Endothelial cell (in vitro differentiated cells): ENCODE measurements around the gene ZNF575. TPM values are rescaled to one million over a fixed set of nuclear protein-coding genes. Genes with fewer than 3 reads are reported as not detected.

ENCODE experiments used
- DNase-seq: peaks from one replicate; pipeline ENCODE4 v3.0.0; 2021; ENCODE audit warnings: low spot score
- H3K27ac Mint-ChIP-seq: one replicate; pipeline ENCODE4 v1.8.0; 2021; ENCODE audit warnings: mixed read lengths, inconsistent platforms; ENCODE audit not compliant: unreplicated experiment
- H3K27me3 Mint-ChIP-seq: one replicate; pipeline ENCODE4 v1.8.0; 2021; ENCODE audit warnings: mild to moderate bottlenecking, moderate library complexity, mixed read lengths, inconsistent platforms; ENCODE audit not compliant: unreplicated experiment
- H3K36me3 Mint-ChIP-seq: one replicate; pipeline ENCODE4 v1.8.0; 2021; ENCODE audit warnings: mild to moderate bottlenecking, low read depth, mixed read lengths, inconsistent platforms; ENCODE audit not compliant: unreplicated experiment
- H3K4me1 Mint-ChIP-seq: one replicate; pipeline ENCODE4 v1.8.0; 2021; ENCODE audit warnings: mild to moderate bottlenecking, mixed read lengths, inconsistent platforms; ENCODE audit not compliant: unreplicated experiment
- H3K4me3 Mint-ChIP-seq: one replicate; pipeline ENCODE4 v1.8.0; 2021; ENCODE audit warnings: mild to moderate bottlenecking, mixed read lengths, inconsistent platforms; ENCODE audit not compliant: unreplicated experiment
- H3K9me3 Mint-ChIP-seq: one replicate; pipeline ENCODE4 v1.8.0; 2021; ENCODE audit warnings: mixed read lengths, inconsistent platforms; ENCODE audit not compliant: unreplicated experiment
- CTCF ChIP-seq: fragments of 200-600 bp; sonication (generic); IDR thresholded peaks from one replicate; pipeline ENCODE4 v1.5.0; 2021; ENCODE audit warnings: antibody characterized with exemption; ENCODE audit not compliant: unreplicated experiment
- total RNA-seq: library from RNA; stranded (reverse); fragmentation: NEBNext Ultra II Directional; extraction: Animal tissue kit (Norgen Biotek cat#: 25700); gene quantifications from one replicate; pipeline ENCODE4 v1.2.1, GENCODE V29; 2021; ENCODE audit not compliant: unreplicated experiment

ZNF575 gene
- total RNA-seq, 1 donor from 2014 or later: 2.3 TPM

GRCh38 chr19:43574424-43575155, 41.6 kb downstream of the ZNF575 start:
- peaks cover 17% of the 10 kb centered on the region for H3K27me3 Mint-ChIP-seq
- DNase-seq: no peak

DNA sequence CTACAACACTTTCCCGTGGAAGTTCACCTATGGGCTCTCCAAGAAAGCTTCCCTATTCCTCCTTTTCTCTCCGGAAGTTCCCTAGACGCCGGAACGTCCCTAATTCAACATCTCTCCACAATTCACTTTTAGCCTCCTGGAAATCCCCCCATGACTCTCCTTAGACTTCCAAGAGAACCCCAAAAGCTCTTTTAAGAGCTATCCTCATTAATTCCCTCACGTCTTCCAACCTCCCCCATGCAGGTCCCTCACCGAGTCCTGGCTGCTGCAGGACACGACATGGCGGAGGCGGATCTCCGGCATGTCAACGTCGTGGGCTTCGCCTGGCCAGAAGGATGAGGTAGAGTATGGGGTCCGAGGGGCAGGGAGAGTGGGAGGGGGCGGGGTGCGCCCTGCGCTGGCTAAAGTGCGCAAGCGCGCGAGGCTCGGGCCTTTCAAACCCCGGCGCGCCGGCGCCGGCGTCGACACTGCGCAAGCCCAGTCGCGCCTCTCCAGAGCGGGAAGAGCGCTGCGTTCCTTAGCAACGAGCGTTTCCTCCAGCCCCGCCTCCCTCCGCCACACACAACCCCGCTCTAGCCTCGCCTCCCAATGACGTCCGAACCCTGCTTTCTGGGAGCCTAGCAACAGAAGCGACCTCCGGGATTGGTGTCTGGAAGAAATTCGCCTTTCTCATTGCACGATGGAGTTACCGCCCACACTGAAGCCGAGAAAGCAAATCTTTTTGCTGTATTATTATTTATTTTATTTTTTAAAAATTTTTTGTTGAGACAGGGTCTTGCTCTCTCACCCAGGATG, 42.4 kb downstream of the ZNF575 start, which contains the start of the genes PINLYP and XRCC1:
Gene PINLYP (plus strand): TSS at position 646 of the 795 bp plus-strand sequence. CDS start 1,391 bp downstream, outside the sequence.
Gene XRCC1 (minus strand): TSS at position 372 of the 795 bp plus-strand sequence. CDS start 69 bp downstream, at position 303.
- peaks cover 13% of the 10 kb centered on the region for H3K36me3 Mint-ChIP-seq
- DNase-seq: peak; percentile 96

More at GRCh38 chr19:43574424-43575155, 41.6 kb downstream of the ZNF575 start:
- no peak for TF ChIP-seq CTCF
- Mint-ChIP-seq H3K36me3 (peaks cover 9% of the 10 kb centered on the region), H3K4me3 (peak overlapping the region; percentile 98), H3K4me1 (peaks cover 19% of the 10 kb centered on the region), H3K9me3 (no peaks in the 10 kb centered on the region), H3K27ac (peak overlapping the region; percentile 99)

GRCh38 chr19:43575955-43576878, 43.2 kb downstream of the ZNF575 start:
- peaks cover 13% of the 10 kb centered on the region for H3K36me3 Mint-ChIP-seq
- H3K27me3 Mint-ChIP-seq: peaks cover 17% of the 10 kb centered on the region
- H3K4me3 Mint-ChIP-seq: peak overlapping the region; percentile 82
- H3K4me1 Mint-ChIP-seq: peaks cover 26% of the 10 kb centered on the region
- TF ChIP-seq CTCF: no peak
- no peak for DNase-seq
- peak overlapping the region; percentile 99 for H3K27ac Mint-ChIP-seq
- no peaks in the 10 kb centered on the region for H3K9me3 Mint-ChIP-seq

More for the DNA sequence above, 42.4 kb downstream of the ZNF575 start, which contains the start of the genes PINLYP and XRCC1:
- Mint-ChIP-seq H3K4me3 (peak within 1 kb of the TSS; percentile 98), H3K27ac (peak within 1 kb of the TSS; percentile 99), H3K4me1 (peaks cover 26% of the 10 kb centered on the region), H3K27me3 (peaks cover 17% of the 10 kb centered on the region), H3K9me3 (no peaks in the 10 kb centered on the region)
- TF ChIP-seq CTCF: no peak

- peaks cover 30% of the 10 kb centered on the region for H3K4me1 Mint-ChIP-seq
- H3K9me3 Mint-ChIP-seq: no peaks in the 10 kb centered on the region
- peaks cover 10% of the 10 kb centered on the region for H3K36me3 Mint-ChIP-seq
- no peak for TF ChIP-seq CTCF
- DNase-seq: no peak
- peak overlapping the region; percentile 57 for H3K4me3 Mint-ChIP-seq
- H3K27ac Mint-ChIP-seq: peak overlapping the region; percentile 9
- H3K27me3 Mint-ChIP-seq: peaks cover 13% of the 10 kb centered on the region
Measured at GRCh38 chr19:43578787-43579186, 45.8 kb downstream of the ZNF575 start.
